ENCODE measurements around the gene PDE8A. TPM values are rescaled to one million over a fixed set of nuclear protein-coding genes. Genes with fewer than 3 reads are reported as not detected.

PDE8A gene
- total and polyA plus RNA-seq, 4 donors: 11.2 to 47.5 (median 16.6) TPM

- TF ChIP-seq CTCF (IDR thresholded peaks at IDR 0.05; ENCODE audit: low read depth, low read length, missing input control) (no peak), JUND (IDR thresholded peaks at IDR 0.05) (no peak)
These were observed 37.3 kb upstream of the PDE8A start (continued) for GRCh38 chr15:84944311-84944710.

- Histone ChIP-seq H3K27me3 (ENCODE audit: control insufficient read depth in 4 of 4, insufficient read depth in 4 of 4, low read length in 3 of 4) (no peaks in the 10 kb centered on the region), H3K9ac (ENCODE audit: low read depth in 1 of 2, low read length in 2 of 2) (no peak overlapping the region), H3K4me3 (ENCODE audit: low read depth in 1 of 3, low read length in 3 of 3) (no peak overlapping the region), H3K9me3 (ENCODE audit: control insufficient read depth in 4 of 4, low read length in 3 of 4) (no peaks in the 10 kb centered on the region), H3K27ac (ENCODE audit: low read depth in 1 of 2, low read length in 2 of 2) (no peak overlapping the region), H3K4me1 (ENCODE audit: control insufficient read depth in 4 of 4, insufficient read depth in 4 of 4, low read length in 3 of 4) (no peaks in the 10 kb centered on the region), H3K36me3 (ENCODE audit: control insufficient read depth in 4 of 4, insufficient read depth in 3 of 4, low read depth in 1 of 4, low read length in 3 of 4) (peaks cover 1 to 41% (median 22%) of the 10 kb centered on the region in 4 donors)
- TF ChIP-seq RXRA (IDR thresholded peaks at IDR 0.05) (no peak), FOXA2 (IDR thresholded peaks at IDR 0.05) (no peak), HNF4G (IDR thresholded peaks at IDR 0.05) (no peak), TAF1 (conservative IDR thresholded peaks at IDR 0.05) (no peak), JUND (IDR thresholded peaks at IDR 0.05) (no peak), YY1 (IDR thresholded peaks at IDR 0.05) (no peak)
- WGBS: 96% methylated on average over 11 of the region's 11 CpGs
- DNase-seq (ENCODE audit: low spot score): no peak
These were observed 36.8 kb upstream of the PDE8A start for GRCh38 chr15:84944861-84945260.

GRCh38 chr15:84946772-84947489 lies 34.7 kb upstream of the PDE8A start:
- no peak overlapping the region for H3K4me3 ChIP-seq (ENCODE audit: low read depth in 1 of 3, low read length in 3 of 3)
- H3K9ac ChIP-seq (ENCODE audit: low read depth in 1 of 2, low read length in 2 of 2): no peak overlapping the region
- no peaks in the 10 kb centered on the region for H3K9me3 ChIP-seq (ENCODE audit: control insufficient read depth in 4 of 4, low read length in 3 of 4)
- TF ChIP-seq GABPA (IDR thresholded peaks at IDR 0.05 in 1 of 2, conservative IDR thresholded peaks at IDR 0.05 in 1 of 2) (no peak), ZBTB33 (IDR thresholded peaks at IDR 0.05) (no peak), FOXA2 (IDR thresholded peaks at IDR 0.05) (no peak), HNF4A (conservative IDR thresholded peaks at IDR 0.05) (peak in 1 of 2 donors; percentile 10)
- H3K27me3 ChIP-seq (ENCODE audit: control insufficient read depth in 4 of 4, insufficient read depth in 4 of 4, low read length in 3 of 4): no peaks in the 10 kb centered on the region
- H3K27ac ChIP-seq (ENCODE audit: low read depth in 1 of 2, low read length in 2 of 2): peak overlapping the region in 1 of 2 donors; percentile 25
- no peak for DNase-seq (ENCODE audit: low spot score)
- H3K4me1 ChIP-seq (ENCODE audit: control insufficient read depth in 4 of 4, insufficient read depth in 4 of 4, low read length in 3 of 4): no peaks in the 10 kb centered on the region
- peaks cover 1 to 33% (median 17%) of the 10 kb centered on the region in 4 donors for H3K36me3 ChIP-seq (ENCODE audit: control insufficient read depth in 4 of 4, insufficient read depth in 3 of 4, low read depth in 1 of 4, low read length in 3 of 4)
- WGBS: 92% methylated on average over 5 of the region's 5 CpGs
